ENCODE measurements around the gene ZNF738. TPM values are rescaled to one million over a fixed set of nuclear protein-coding genes. Genes with fewer than 3 reads are reported as not detected.

ZNF738 gene
- total RNA-seq, 1 donor from 2014 or later, result 2.4 TPM

DNA sequence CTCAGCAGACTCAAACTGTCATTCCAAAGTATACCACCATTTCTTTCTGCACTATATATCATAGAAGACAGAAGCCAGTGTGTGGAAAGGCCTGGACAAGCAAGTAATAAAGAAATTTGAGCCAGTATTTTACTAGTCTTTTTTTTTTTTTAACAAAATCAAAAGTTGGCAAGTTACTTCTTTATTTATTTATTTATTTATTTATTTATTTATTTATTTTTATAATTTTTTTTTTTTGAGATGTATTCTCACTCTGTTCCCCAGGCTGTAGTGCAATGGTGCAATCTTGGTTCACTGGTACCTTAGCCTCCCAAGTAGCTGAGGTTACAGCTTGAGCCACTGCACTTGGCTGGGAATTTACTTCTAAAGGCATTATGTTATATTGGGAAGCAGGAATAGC lies 63.4 kb downstream of the ZNF738 start:
- no peak for DNase-seq (ENCODE audit: low spot score)

DNA sequence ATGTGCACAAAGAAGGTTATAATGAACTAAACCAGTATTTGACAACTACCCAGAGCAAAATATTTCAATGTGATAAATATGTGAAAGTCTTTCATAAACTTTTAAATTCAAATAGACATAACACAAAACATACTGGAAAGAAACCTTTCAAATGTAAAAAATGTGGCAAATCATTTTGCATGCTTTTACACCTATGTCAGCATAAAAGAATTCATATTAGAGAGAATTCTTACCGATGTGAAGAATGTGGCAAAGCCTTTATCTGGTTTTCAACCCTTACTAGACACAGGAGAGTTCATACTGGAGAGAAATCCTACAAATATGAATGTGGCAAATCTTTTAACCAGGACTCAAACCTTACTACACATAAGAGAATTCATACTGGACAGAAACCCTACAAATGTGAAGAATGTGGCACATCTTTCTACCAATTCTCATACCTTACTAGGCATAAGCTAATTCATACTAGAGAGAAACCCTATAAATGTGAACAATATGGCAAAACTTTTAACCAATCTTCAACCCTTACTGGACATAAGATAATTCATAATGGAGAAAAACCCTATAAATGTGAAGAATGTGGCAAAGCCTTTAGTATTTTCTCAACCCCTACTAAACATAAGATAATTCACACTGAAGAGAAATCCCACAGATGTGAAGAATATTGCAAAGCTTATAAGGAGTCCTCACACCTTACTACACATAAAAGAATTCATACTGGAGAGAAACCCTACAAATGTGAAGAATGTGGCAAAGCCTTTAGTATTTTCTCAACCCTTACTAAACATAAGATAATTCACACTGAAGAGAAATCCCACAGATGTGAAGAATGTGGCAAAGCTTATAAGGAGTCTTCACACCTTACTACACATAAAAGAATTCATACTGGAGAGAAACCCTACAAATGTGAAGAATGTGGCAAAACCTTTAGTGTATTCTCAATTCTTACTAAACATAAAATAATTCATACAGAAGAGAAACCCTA lies 64.5 kb downstream of the ZNF738 start:
- DNase-seq (ENCODE audit: low spot score), result no peak

Other genes starting within 250 kb of the ZNF738 start
- 9.7 TPM for gene ZNF431, start 217.0 kb upstream of the ZNF738 start, total RNA-seq
- 11.0 TPM for gene ZNF708, start 29.6 kb upstream of the ZNF738 start, total RNA-seq
- gene ZNF493, start 38.1 kb downstream of the ZNF738 start, total RNA-seq, result 10.8 TPM
- gene ZNF429, start 146.6 kb downstream of the ZNF738 start, total RNA-seq, result 7.0 TPM